Skeletal muscle satellite cell (primary cell): ENCODE measurements around the gene HELT.
"Not testable (repeated sequence)": the region's sequence is repeated elsewhere in the genome, so short reads cannot be mapped to it uniquely, and the experiment has no call there.

Experiments
- H3K27me3 ChIP-seq: 2 replicates; pipeline ENCODE4 v1.7.0; 2013; ENCODE audit warnings: low read length; ENCODE audit not compliant: control insufficient read depth, insufficient read depth
- H3K36me3 ChIP-seq: 2 replicates; pipeline ENCODE4 v1.7.0; 2013; ENCODE audit warnings: mild to moderate bottlenecking, control low read depth, low read length; ENCODE audit not compliant: insufficient read depth
- H3K4me1 ChIP-seq: 2 replicates; pipeline ENCODE4 v1.7.0; 2013; ENCODE audit warnings: low read length; ENCODE audit not compliant: control insufficient read depth, insufficient read depth
- H3K4me2 ChIP-seq: 2 replicates; pipeline ENCODE4 v1.7.0; 2013; ENCODE audit warnings: mild to moderate bottlenecking, low read length
- H3K4me3 ChIP-seq: 2 replicates; pipeline ENCODE4 v1.7.0; 2013; ENCODE audit warnings: low read length
- H3K9ac ChIP-seq: 2 replicates; pipeline ENCODE4 v1.7.0; 2013; ENCODE audit warnings: mild to moderate bottlenecking, low read depth, low read length, moderate library complexity
- H3K9me3 ChIP-seq: replicated peaks from 2 replicates; pipeline ENCODE4 v1.7.0; 2013; ENCODE audit warnings: mild to moderate bottlenecking, control low read depth, low read length

Gene HELT

GRCh38 chr4:185050286-185050685, 32.0 kb downstream of the HELT start:
- not testable (repeated sequence) for H3K4me1 ChIP-seq, H3K9me3 ChIP-seq, H3K9ac ChIP-seq, H3K4me3 ChIP-seq, H3K4me2 ChIP-seq, H3K36me3 ChIP-seq
- H3K27me3 ChIP-seq = peaks cover 31% of the 10 kb centered on the region

DNA sequence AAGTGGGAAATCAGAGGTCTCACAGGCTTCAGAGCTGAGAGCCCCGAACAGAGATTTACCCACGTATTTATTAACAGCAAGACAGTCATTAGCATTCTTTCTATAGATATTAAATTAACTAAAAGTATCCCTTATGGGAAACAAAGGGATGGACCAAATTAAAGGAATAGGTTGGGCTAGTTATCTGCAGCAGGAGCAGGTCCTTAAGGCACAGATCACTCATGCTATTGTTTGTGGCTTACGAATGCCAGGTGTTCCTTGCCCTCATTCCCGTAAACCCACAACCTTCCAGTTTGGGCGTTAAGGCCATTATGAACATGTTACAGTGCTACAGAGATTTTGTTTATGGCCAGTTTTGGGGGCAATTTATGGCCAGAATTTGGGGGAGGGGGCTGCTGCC, 33.0 kb downstream of the HELT start:
- H3K27me3 ChIP-seq = peaks cover 35% of the 10 kb centered on the region
- H3K4me3 ChIP-seq, H3K4me2 ChIP-seq, H3K9ac ChIP-seq, H3K4me1 ChIP-seq, H3K9me3 ChIP-seq, H3K36me3 ChIP-seq: not testable (repeated sequence)

DNA sequence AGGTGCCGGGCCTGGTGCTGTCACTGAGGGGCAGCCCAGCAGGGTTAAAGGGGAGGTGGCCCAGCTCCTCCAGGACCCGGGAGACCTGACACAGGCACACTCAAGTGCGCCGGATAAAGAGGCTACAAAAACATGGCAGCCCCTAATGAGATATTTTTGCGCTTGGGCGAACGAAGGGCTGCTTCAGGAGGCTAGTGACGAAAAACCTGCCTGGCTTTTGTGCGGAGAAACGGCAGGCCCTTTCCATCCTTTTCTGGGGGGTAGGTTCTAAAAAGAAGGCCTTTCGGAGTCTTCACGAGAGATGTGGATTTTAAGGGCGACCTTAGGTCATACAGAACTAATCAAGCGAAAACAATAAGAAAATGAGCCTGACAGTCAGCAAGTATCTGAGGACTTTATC, 35.5 kb downstream of the HELT start:
- Histone ChIP-seq H3K36me3 (no peaks in the 10 kb centered on the region), H3K27me3 (peaks cover 42% of the 10 kb centered on the region), H3K4me1 (no peaks in the 10 kb centered on the region), H3K9me3 (no peaks in the 10 kb centered on the region), H3K4me3 (no peak overlapping the region), H3K4me2 (no peak overlapping the region), H3K9ac (no peak overlapping the region)

GRCh38 chr4:185054272-185054671, 36.0 kb downstream of the HELT start:
- H3K9ac ChIP-seq = no peak overlapping the region
- no peaks in the 10 kb centered on the region for H3K9me3 ChIP-seq
- H3K4me2 ChIP-seq = no peak overlapping the region
- no peak overlapping the region for H3K4me3 ChIP-seq
- peaks cover 47% of the 10 kb centered on the region for H3K27me3 ChIP-seq
- no peaks in the 10 kb centered on the region for H3K4me1 ChIP-seq
- H3K36me3 ChIP-seq = no peaks in the 10 kb centered on the region

DNA sequence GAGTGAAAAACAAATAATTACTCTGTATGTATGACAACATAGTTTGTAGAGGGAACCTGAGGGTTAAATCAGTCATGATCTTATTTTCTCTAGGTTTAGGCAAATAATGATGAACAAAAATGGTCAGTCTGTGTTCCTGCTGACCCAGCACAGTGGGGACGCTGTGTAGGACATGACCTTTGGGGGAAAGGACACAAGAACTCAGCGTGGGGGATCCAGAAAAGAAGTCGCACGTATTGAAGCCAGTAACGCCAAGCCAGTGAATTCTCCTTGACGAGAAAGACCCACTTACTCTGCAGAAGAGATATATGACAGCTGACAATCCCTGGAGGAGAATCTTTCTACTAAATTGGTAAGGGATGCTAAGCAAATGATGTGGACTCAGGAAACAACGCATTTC, 36.6 kb downstream of the HELT start:
- Histone ChIP-seq H3K36me3 (no peaks in the 10 kb centered on the region), H3K9me3 (no peaks in the 10 kb centered on the region), H3K4me3 (no peak overlapping the region), H3K4me1 (no peaks in the 10 kb centered on the region), H3K4me2 (no peak overlapping the region), H3K9ac (no peak overlapping the region), H3K27me3 (peaks cover 47% of the 10 kb centered on the region)

DNA sequence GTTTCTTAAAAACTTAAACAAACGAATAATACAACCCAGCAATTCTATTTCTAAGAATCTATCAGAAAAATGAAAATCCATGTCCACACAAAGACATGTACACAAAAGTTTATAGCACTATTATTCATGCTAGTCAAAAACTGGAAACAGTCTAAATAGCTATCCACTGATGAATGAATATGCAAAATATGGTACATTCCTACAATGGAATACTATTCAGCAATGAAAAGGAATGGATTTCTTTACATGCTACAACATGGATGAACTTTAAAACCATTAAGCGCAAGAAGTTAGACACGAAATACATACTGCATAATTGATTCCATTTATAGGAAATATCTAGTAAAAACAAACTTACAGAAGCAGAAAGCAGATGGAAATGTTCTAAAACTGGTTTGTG, 43.3 kb downstream of the HELT start:
- Histone ChIP-seq H3K9ac (no peak overlapping the region), H3K4me2 (no peak overlapping the region), H3K36me3 (no peaks in the 10 kb centered on the region), H3K4me1 (no peaks in the 10 kb centered on the region), H3K4me3 (no peak overlapping the region), H3K9me3 (no peaks in the 10 kb centered on the region), H3K27me3 (peaks cover 32% of the 10 kb centered on the region)

- no peaks in the 10 kb centered on the region for H3K36me3 ChIP-seq
- peaks cover 29% of the 10 kb centered on the region for H3K27me3 ChIP-seq
- H3K9ac ChIP-seq = no peak overlapping the region
- no peaks in the 10 kb centered on the region for H3K9me3 ChIP-seq
- H3K4me2 ChIP-seq = no peak overlapping the region
- no peaks in the 10 kb centered on the region for H3K4me1 ChIP-seq
- H3K4me3 ChIP-seq = no peak overlapping the region
These were observed 44.3 kb downstream of the HELT start for GRCh38 chr4:185062606-185063005.

DNA sequence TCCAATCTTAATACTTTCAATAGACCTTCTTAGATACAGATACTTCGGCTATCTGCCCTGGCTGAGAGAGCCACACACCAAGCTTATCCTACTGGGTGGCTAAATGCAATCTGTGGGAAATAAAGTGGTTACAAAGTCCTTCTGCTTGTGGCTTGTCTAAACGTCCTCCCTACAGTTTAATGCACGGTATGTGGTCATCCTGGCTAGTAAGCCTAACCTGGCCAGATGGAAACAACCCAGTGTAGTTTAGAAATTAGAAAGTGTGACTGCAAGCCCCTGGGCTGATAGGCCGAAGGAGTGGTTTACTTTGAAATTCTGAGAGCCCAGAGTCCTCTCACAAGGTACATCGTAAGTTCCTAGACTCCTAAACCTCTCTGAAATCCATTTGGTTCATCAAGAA, 47.9 kb downstream of the HELT start:
- no peak overlapping the region for H3K9ac ChIP-seq
- H3K36me3 ChIP-seq = no peaks in the 10 kb centered on the region
- no peaks in the 10 kb centered on the region for H3K4me1 ChIP-seq
- peaks cover 23% of the 10 kb centered on the region for H3K27me3 ChIP-seq
- no peak overlapping the region for H3K4me2 ChIP-seq
- H3K9me3 ChIP-seq = no peaks in the 10 kb centered on the region
- H3K4me3 ChIP-seq = no peak overlapping the region

DNA sequence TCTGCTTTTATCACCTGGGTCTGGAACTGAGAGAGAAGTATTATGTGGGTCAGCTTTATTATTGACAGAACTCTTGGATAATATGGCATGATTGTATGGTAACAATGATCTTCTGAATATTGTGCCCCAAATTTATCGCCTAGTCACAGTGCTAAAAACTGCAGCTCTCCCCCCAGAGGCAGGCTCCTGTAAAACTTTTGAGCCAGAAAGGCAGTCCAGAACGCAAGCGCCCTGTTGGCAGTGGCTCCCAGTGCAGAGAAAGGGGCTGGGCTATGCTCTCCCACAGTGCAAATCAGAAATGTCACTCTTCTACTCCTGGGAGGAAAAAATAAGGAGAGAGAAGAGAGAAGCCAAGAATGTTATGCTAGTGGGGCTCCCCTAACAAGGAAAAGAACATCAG, 50.5 kb downstream of the HELT start:
- no peaks in the 10 kb centered on the region for H3K36me3 ChIP-seq
- no peaks in the 10 kb centered on the region for H3K4me1 ChIP-seq
- H3K9ac ChIP-seq = no peak overlapping the region
- H3K27me3 ChIP-seq = peaks cover 36% of the 10 kb centered on the region
- no peak overlapping the region for H3K4me2 ChIP-seq
- H3K4me3 ChIP-seq = no peak overlapping the region
- H3K9me3 ChIP-seq = no peaks in the 10 kb centered on the region
